ENCODE measurements around the gene GRK5.
"Not testable (repeated sequence)": the region's sequence is repeated elsewhere in the genome, so short reads cannot be mapped to it uniquely, and the experiment has no call there.

Gene GRK5

GRCh38 chr10:119207366-119207666 lies at the start of gene GRK5:
Gene GRK5, plus strand, starts transcription at chr10:119207571. Its CDS starts 347 bp downstream, at chr10:119207918.
- peak; percentile 88 to 93 for DNase-seq

GRCh38 chr10:119159332-119159731 lies 48.0 kb upstream of the GRK5 start:
- no peak for DNase-seq

DNA sequence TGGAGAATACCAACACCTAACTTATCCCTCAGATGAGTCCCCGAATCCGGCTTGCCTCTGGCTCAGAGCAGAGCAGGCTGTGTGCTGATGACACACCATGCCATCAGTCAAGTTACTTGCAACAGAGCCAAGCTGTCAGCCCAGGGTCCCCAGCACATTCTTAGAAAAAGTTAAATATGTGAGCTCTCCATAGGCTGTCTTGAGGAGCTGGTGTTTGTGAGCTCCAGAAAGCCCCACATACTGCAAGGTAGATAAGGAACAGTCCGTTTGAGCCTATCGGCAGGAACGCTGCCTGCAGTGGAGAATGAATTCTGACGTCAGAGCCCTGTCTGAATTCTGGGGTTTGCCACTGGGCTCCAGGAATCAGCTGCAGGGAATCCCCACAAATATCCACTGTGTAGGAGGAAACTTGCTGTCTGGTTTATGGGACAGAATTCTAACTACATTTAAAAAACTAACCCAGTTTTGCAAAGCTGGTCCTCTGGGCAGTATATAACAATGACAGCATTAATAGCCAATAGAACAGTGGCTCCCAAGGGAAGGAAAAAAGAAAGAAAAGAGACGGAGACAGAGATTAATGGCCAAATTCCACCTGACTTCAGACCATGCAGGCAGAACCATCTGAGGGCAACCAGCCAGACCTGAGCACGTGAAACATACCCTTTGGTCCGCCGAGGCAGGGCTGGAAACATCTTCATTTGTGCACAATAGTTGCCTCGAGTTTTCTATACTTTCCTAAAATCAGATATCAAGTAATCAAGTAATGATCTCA lies 45.5 kb upstream of the GRK5 start:
- no peak for DNase-seq

- no peak for DNase-seq
Measured at GRCh38 chr10:119162452-119163092, 44.8 kb upstream of the GRK5 start.

DNA sequence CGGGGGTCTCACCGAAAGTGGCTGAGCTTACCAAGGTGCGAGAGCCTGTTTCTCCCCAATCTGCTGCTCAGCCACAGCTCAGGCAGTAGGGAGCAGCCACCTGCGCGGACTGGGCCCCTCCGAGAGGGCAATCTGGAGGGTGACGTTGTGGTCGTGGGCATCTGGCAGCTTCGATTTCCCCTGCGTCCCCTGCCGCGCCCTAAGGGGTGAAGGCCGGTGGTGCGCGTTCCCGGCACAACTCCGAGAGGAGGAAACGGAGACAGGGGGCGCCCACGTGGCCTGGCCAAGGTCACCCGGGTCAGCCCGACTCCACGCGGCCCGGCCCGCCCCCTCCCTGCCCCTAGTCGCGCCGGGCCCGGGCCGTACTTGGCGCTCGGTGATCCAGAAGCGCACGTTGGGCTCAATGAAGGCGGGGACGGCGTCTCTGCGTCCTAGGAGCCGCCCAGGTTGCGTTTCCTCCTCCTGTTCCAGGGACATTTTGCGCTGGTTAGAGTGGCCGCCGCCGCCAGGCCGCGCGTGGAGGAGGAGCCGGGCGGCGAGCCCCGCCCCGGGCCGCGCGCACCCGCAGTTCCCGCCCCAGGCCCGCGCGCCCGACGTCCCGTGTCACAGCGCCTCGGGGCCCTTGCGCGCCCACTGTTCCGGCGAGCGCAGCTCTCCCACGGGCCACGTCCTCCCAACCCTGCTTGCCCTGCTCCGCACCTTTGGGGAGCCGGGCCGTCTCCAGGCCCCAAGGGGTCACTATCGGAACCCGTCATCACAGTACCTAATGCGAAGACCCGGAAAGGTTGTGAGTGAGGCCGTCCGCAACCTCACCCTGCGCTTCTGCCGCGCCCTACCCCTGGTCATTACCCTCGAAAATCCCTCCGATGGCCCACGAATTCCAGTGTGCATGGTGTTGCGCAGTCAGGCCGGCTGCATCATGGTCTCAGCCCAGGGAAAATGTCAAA lies 41.9 kb upstream of the GRK5 start, which contains the start of gene SFXN4:
Gene SFXN4, minus strand, starts transcription at position 544 of the 947 bp plus-strand sequence. Its CDS starts 67 bp downstream, at position 477.
- DNase-seq: peak; percentile 64 to 67

- DNase-seq: no peak
Measured at GRCh38 chr10:119166118-119166500, 41.3 kb upstream of the GRK5 start.

GRCh38 chr10:119166564-119166963 lies 40.8 kb upstream of the GRK5 start:
- no peak for DNase-seq

GRCh38 chr10:119167041-119167440 lies 40.3 kb upstream of the GRK5 start:
- no peak for DNase-seq

DNA sequence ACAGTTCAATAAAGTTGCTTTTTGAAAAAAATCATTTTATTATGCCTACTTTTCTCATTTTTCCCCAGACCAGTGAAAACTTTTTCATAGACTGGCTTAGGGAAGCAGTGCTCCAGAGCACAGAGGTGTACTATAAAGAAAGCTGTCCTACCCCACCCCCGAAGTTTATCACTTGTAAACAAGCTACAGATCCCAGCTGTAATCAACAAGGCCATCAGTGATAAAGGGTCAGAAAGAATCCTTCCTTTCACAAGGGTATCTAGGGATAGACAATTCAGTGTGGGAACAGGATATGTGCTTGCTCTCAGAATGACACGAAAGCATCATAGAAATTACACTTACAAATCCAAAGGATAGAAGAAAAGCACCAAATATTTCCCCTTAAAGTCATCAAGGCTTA lies 33.3 kb upstream of the GRK5 start:
- DNase-seq: no peak

GRCh38 chr10:119176166-119176565 lies 31.2 kb upstream of the GRK5 start:
- no peak for DNase-seq

DNA sequence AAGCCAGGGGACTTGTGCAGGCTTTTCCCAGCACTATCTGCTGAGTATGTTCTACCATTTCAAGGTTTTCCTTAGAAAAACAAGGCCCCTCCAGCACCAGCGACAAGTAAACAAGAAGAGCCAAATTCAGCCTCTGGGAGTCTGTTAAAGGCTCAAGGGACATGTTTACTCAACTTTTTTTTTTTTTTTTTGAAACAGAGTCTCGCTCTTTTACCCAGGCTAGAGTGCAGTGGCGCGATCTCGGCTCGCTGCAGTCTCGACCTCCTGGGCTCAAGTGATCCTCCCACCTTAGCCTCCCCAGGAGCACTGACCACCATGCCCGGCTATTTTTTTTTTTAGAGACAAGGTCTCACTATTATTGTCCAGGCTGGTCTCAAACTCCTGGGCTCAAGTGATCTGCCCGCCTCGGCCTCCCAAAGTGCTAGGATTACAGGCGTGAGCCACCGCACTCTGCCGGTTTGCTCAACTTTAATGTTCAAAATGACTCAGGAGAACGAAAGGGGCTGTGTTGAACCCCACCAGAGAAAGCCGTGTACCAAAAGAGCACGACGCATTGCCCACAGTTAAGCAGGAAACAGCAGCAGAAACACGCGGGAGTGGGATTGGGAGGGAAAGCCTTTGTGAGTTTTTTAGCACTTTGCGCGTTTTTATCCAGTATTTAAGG lies 29.5 kb upstream of the GRK5 start:
- peak in 1 of 2 experiments; percentile 4 for DNase-seq

GRCh38 chr10:119178372-119179119 lies 28.8 kb upstream of the GRK5 start, which contains the start of gene PRDX3:
Gene PRDX3, minus strand, starts transcription at chr10:119178812. Its CDS starts 22 bp downstream, at chr10:119178790.
- peak; percentile 93 for DNase-seq

GRCh38 chr10:119180850-119181400 lies 26.4 kb upstream of the GRK5 start:
- not testable (repeated sequence) for DNase-seq

- DNase-seq: no peak
Measured at GRCh38 chr10:119183664-119184412, 23.5 kb upstream of the GRK5 start.

- no peak for DNase-seq
Measured at GRCh38 chr10:119189811-119190282, 17.5 kb upstream of the GRK5 start.

GRCh38 chr10:119190353-119190752 lies 17.0 kb upstream of the GRK5 start:
- no peak for DNase-seq

DNA sequence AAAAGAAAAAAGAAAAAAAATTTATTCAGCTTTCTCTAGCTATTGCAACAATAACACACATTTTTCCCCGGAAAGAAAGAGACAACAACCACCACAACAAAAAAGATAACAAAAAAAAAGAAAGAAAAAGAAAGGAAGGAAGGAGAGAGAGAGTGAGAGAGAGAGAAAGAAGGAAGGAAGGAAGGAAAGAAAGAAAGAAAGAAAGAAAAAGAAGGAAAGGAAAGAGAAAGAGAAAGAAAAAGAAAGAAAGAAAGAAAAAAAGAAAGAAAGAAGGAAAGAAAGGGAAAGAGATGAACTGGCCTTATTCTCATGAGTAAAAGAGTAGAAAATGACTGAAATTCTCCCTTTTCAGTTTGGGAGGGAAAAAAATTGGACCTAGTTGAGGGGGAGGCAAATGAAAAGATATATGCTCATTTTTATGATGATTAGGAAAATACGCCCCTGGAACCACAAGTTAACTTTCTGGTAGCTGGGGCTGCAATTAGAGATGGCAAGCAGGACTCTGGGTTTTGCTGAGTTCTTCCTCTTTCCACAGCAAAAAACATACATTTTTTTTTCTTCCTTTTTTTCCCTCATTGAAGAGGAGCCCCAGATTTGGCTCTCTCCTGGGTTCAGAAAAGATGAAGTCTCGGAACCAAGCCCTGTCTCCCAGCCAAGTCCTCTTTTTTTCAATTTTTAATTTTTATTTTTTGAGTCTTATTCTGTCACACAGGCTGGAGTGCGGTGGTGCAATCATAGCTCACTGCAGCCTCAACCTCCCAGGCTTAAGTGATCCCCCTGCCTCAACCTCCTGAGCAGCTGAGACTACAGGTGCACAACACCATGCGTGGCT lies 16.2 kb upstream of the GRK5 start:
- DNase-seq: no peak

DNA sequence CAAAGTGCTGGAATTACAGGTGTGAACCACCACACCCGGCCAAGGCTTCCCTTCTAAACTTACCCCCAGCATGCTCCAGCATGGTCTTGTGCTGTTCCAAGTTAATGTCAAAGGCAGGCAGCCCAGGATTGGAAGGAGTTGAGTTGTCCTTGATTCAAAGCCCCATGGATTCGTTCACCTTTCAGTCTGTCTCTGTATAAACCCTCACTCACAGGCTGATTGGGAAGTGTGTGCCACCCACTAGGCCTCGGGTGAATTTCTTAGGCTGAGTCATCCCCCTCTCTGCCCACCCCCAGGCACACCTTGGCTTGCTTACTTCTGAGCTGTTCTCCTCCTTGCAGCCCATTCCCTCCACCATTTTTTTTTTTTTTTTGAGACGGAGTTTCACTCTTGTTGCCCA lies 15.5 kb upstream of the GRK5 start:
- no peak for DNase-seq

DNA sequence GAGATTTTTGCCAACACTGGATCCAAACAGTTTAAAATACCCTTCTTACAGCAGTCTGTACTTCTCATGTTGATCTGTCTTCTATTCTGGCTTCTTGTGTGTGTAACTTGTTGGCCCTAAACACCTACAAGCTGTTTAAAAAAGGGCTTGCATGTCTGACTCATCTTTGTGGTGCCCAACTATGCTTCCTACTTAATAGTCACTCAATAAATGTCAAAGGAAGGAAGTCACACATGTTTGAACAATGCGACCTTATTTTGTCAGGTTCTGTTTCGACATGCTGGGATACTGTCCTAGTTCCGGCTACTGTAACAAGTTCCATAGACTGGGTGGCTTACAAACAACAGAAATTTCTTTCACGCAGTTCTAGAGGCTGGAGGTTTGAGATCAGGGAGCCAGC lies 9.4 kb upstream of the GRK5 start:
- DNase-seq: no peak

DNA sequence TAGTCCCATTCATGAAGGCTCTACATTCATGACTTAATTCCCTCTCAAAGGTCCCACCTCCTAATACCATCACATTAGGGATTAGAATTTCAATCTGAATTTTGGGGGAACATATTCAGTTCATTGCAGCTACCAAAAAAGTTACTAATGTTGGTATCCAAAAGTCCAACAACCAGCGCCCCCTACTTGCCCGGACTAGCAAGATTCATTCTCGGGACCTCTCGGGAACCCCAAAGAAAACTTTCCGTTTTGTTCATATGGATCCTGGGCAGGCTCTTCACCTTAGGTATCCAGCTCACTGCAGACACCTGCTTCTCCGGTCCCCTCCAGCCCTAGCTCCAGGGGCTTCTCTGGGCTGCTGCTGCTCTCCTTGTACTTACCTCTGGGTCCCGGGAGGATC lies 8.9 kb upstream of the GRK5 start:
- peak; percentile 35 to 36 for DNase-seq

All from activated CD4-positive, alpha-beta T cell treated with anti-CD3 and anti-CD28 coated beads, Interleukin-2, amount 50 U/mL, for 4 hours (primary cell).